Right atrium auricular region (tissue), 2 donors: ENCODE measurements around the gene CA6. TPM values are rescaled to one million over a fixed set of nuclear protein-coding genes. Genes with fewer than 3 reads are reported as not detected.
"Not testable (repeated sequence)": the region's sequence is repeated elsewhere in the genome, so short reads cannot be mapped to it uniquely, and the experiment has no call there.

ENCODE experiments used
- DNase-seq: peaks from one replicate; pipeline ENCODE4 v3.0.0-alpha.2; 2019; ENCODE audit warnings: low spot score
- H3K27ac ChIP-seq, 2 donors: fragments of 200-600 bp; sonication (generic); 1 replicate in 1 of 2; 2 replicates in 1 of 2; pipeline ENCODE4 v1.5.1; 2016 to 2019
- H3K27me3 ChIP-seq, 2 donors: fragments of 200-600 bp; sonication (generic); one replicate each; pipeline versions ENCODE4 v1.5.1 to v1.6.0; 2017 to 2019
- H3K36me3 ChIP-seq: fragments of 200-600 bp; sonication (generic); one replicate; pipeline ENCODE4 v1.5.1; 2016
- H3K4me1 ChIP-seq, 2 donors: fragments of 200-600 bp; sonication (generic); one replicate each; pipeline versions ENCODE4 v1.5.1 to v1.6.0; 2017 to 2019
- H3K4me3 ChIP-seq, 2 donors: fragments of 200-600 bp; sonication (generic); 1 replicate in 1 of 2; 2 replicates in 1 of 2; pipeline ENCODE4 v1.5.1; 2017 to 2019; ENCODE audit warnings: mild to moderate bottlenecking in 1 of 2, moderate library complexity in 1 of 2
- H3K9me3 ChIP-seq, 2 donors: fragments of 200-600 bp; sonication (generic); one replicate each; pipeline ENCODE4 v1.5.1; 2019
- CTCF ChIP-seq, 2 donors: fragments of 200-600 bp; sonication (generic); IDR thresholded peaks; one replicate each; pipeline ENCODE4 v1.5.1; 2019; ENCODE audit warnings: antibody characterized with exemption in 2 of 2
- total RNA-seq, 2 donors: library from RNA; depleted of rRNA; stranded (reverse); fragments of >200 nt; gene quantifications; one replicate each; pipeline ENCODE4 v1.1.0, GENCODE V29; 2016

CA6 gene
- total RNA-seq, 2 donors from 2014 or later = not detected

- Histone ChIP-seq H3K27me3 (no peaks in the 10 kb centered on the region), H3K36me3 (no peaks in the 10 kb centered on the region), H3K27ac (no peak overlapping the region), H3K4me3 (no peak overlapping the region), H3K4me1 (no peaks in the 10 kb centered on the region), H3K9me3 (no peaks in the 10 kb centered on the region)
- peak; percentile 19 to 51 for TF ChIP-seq CTCF (IDR thresholded peaks at IDR 0.05)
- DNase-seq = peak; percentile 62
Measured at GRCh38 chr1:8962812-8963530, 17.3 kb downstream of the CA6 start.

GRCh38 chr1:8963963-8964362 lies 18.3 kb downstream of the CA6 start:
- Histone ChIP-seq H3K4me1 (no peaks in the 10 kb centered on the region), H3K4me3 (no peak overlapping the region), H3K9me3 (no peaks in the 10 kb centered on the region), H3K36me3 (no peaks in the 10 kb centered on the region), H3K27ac (no peak overlapping the region), H3K27me3 (no peaks in the 10 kb centered on the region)
- no peak for TF ChIP-seq CTCF (IDR thresholded peaks at IDR 0.05)
- DNase-seq = no peak

DNA sequence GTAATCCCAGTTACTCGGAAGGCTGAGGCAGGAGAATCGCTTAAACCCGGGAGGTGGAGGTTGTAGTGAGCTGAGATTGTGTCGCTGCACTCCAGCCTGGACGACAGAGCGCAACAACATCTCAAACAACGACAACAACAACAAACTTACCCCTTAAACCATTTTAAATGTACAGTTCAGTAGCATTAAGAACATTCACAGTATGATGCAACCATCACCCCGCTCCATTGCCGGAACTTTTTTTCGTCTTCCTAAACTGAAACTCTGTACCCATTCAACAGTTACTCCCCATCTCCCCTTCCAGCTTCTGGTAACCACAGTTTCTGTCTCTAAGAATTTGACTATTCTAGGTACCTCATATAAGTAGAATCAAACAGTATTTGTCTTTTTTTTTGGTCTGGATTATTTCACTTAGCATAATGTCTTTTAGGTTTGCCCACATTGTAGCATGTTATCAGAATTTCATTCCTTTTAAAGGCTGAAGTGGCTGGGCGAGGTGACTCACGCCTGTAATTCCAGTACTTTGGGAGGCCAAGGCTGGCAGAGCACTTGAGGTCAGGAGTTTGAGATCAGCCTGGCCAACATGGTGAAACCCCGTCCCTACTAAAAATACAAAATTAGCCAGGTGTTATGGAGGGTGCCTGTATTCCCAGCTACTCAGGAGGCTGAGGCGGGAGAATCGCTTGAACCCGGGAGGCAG lies 19.6 kb downstream of the CA6 start:
- no peak overlapping the region for H3K4me3 ChIP-seq
- H3K9me3 ChIP-seq = no peaks in the 10 kb centered on the region
- DNase-seq = no peak
- no peak overlapping the region for H3K27ac ChIP-seq
- no peak for TF ChIP-seq CTCF (IDR thresholded peaks at IDR 0.05)
- no peaks in the 10 kb centered on the region for H3K27me3 ChIP-seq
- H3K36me3 ChIP-seq = no peaks in the 10 kb centered on the region
- H3K4me1 ChIP-seq = no peaks in the 10 kb centered on the region

GRCh38 chr1:8966606-8967005 lies 20.9 kb downstream of the CA6 start:
- no peaks in the 10 kb centered on the region for H3K4me1 ChIP-seq
- H3K27me3 ChIP-seq = no peaks in the 10 kb centered on the region
- no peaks in the 10 kb centered on the region for H3K36me3 ChIP-seq
- H3K9me3 ChIP-seq = no peaks in the 10 kb centered on the region
- no peak for DNase-seq
- H3K27ac ChIP-seq = no peak overlapping the region
- no peak overlapping the region for H3K4me3 ChIP-seq
- no peak for TF ChIP-seq CTCF (IDR thresholded peaks at IDR 0.05)

GRCh38 chr1:8968902-8969301 lies 23.2 kb downstream of the CA6 start:
- not testable (repeated sequence) for DNase-seq, H3K9me3 ChIP-seq, H3K27ac ChIP-seq

GRCh38 chr1:8969937-8970336 lies 24.3 kb downstream of the CA6 start:
- H3K4me3 ChIP-seq = no peak overlapping the region
- no peaks in the 10 kb centered on the region for H3K27me3 ChIP-seq
- H3K9me3 ChIP-seq = no peaks in the 10 kb centered on the region
- no peak for DNase-seq
- H3K27ac ChIP-seq = no peak overlapping the region
- no peaks in the 10 kb centered on the region for H3K36me3 ChIP-seq
- no peaks in the 10 kb centered on the region for H3K4me1 ChIP-seq
- no peak for TF ChIP-seq CTCF (IDR thresholded peaks at IDR 0.05)

More at GRCh38 chr1:8968902-8969301, 23.2 kb downstream of the CA6 start:
- H3K4me3 ChIP-seq, H3K36me3 ChIP-seq, H3K4me1 ChIP-seq, H3K27me3 ChIP-seq: not testable (repeated sequence)
